HG02852 (cell line): ENCODE data around the gene OR2AE1.

ENCODE experiments used
- ATAC-seq: cut with Tn5 transposase; IDR thresholded peaks from one replicate; pipeline ENCODE4 v1.9.1; 2021; ENCODE audit warnings: mild to moderate bottlenecking, moderate library complexity; ENCODE audit not compliant: unreplicated experiment

The OR2AE1 gene

GRCh38 chr7:99860281-99861127 is 16.3 kb downstream of the OR2AE1 start:
- no peak for ATAC-seq

GRCh38 chr7:99855236-99855635 is 21.6 kb downstream of the OR2AE1 start:
- no peak for ATAC-seq

GRCh38 chr7:99848420-99849216 is 28.2 kb downstream of the OR2AE1 start:
- ATAC-seq: no peak

DNA sequence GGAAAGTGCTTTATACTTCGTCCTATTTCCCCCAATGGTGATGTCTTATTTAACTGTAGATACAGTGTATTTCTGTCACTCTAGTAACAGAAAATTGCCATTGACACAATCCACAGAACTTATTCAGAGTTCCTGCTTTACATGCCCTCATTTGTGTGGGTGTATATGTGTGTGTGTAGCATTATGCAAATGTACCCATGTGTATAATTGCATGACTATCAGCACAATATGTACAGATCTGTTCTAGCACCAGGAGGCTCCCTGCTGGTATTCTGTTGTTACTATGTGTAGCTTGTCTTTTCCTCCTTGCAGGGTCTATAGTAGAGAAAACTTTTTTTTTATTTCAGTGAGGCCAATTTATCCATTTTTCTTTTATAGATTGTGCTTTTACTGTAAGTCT is 32.5 kb downstream of the OR2AE1 start:
- no peak for ATAC-seq

DNA sequence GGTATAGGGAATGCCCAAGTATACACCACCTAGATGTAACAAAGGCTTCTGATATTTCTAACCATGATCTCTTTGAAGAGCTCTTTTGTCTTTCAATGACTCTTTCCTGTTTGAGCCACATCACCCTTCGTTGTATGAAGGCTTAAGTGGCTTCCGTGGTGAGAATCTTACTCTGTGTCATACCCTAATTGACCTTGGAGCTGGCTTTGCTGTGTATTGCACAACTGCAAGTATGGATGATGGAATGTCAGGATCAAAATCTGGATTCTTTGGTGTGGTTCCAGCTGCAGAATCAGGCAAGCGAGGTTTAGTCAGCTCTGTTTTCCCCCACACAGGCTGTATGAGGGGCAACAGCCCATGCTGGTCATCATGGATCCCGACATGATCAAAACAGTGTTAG is 33.0 kb downstream of the OR2AE1 start:
- no peak for ATAC-seq

DNA sequence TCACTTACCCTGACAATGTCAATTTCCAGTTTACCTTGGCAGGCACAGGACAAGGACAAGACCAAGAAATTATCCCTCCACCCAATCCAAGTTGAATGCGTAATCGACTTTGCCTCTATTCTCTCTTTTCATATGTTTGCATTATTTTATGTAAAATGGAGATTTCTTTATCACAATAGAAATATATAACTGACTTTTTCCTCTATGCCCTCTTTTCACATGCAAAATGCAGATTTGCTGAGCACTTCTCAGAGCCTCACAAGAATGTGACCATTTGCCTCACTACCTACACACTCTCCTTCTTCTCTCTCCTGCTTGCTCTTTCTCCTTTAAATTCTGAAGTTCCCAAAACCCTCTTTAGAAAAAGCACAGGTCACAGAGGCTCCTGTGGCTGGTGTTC is 33.9 kb downstream of the OR2AE1 start:
- ATAC-seq: no peak

GRCh38 chr7:99840136-99840869 is 36.5 kb downstream of the OR2AE1 start:
- no peak for ATAC-seq

- no peak for ATAC-seq
These were observed 37.4 kb downstream of the OR2AE1 start for GRCh38 chr7:99839287-99840021.

DNA sequence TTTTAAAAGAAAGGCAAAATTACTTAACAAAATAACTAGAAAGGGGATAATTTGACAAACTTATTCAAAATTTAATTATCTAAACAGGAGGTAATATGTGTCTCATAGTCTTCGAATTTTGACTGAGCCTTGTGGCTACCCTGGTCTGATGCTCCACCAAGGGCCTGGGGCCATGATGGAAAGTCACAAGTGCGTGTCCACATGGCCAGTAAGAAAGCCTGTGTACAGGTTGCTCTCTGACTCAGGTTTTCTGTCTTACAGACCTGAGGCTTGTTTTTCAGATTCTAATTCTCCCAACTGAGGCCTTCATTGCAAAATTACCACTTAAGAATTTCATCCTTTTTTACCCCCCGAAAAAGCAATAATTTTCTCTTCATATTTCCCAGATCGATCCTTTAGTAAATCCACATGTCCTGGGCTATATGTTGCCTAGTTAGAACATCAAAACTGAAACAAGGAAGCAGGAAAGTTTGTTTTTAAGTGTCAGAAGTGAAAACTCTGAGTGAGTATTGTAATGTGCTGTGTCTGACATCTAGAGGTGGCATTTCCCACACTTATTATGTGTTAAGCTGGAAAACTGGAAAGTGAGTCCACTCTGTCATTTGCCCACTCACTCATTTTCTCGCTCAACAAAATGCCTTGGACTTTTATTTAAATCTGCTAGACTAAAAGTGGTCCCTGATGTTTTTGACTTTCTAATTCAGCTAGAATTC is 39.0 kb downstream of the OR2AE1 start:
- no peak for ATAC-seq

DNA sequence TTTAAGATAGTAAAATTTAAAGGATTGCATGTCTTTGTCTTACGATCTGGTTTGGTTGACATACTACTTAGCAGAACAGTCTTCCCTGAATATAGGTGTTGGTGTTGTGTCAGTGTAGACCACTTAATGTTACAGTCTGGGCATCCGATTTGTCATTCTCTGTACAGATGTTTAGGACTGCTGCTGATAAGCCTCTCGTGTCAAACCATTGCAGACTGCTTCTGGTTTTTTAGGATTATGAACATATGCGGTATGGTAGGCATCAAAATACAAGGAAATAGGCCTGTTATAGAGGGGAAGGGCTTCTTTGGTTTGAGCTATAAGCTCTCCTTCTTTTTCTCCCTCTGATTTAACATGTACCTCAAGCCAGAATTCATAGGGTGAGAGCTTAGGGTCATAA is 41.6 kb downstream of the OR2AE1 start:
- ATAC-seq: no peak

- ATAC-seq: no peak
These were observed 42.5 kb downstream of the OR2AE1 start for GRCh38 chr7:99834382-99834781.

- ATAC-seq: no peak
These were observed 43.5 kb downstream of the OR2AE1 start for GRCh38 chr7:99833289-99833877.

DNA sequence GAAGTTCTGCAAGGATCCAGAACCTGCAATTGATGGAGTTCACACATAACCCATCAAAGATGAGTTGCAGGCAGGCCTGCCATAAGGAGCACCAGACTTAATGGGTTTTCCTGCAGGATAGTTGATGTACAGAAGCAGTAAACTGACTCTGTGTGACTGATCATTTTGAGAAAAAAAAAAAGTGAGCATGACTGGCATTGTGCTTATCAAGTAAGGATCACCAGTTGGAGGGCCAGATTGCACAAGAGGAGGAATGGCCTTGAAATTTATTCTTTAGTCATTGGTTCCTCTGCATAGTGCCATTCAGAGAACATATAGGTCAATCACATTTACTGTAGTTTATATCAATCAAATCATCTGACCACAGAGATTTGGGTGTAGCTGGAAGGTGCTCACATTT is 45.2 kb downstream of the OR2AE1 start:
- ATAC-seq: no peak

DNA sequence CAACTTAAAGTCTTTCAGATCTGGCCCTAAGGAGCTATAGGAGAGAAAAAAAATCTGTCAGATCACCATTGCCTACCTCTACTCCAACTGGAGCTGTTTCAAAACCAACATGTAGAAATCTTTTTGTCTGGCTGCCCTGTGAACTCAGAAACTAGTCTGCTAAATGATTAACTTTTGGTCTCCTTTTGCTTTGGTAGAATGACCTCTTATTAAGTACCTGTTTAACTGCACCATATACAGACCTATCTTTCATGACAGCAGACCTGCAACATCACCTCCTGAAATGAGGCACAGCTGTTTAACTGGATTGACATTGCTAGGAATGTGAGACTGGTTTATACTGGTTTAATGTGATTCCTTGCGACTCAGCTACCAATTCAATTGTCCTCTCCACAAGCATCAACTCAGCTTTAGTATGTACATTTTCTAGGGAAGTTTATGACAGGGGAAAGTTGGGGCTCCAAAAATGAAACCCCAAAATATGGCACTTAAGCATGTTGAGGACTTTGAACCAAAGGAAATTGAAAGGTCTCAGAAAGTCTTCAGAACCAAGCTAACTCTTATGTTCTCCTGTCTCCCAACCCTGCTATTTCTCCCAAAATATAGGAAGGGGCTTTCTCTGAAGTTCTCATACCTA is 47.2 kb downstream of the OR2AE1 start:
- no peak for ATAC-seq

DNA sequence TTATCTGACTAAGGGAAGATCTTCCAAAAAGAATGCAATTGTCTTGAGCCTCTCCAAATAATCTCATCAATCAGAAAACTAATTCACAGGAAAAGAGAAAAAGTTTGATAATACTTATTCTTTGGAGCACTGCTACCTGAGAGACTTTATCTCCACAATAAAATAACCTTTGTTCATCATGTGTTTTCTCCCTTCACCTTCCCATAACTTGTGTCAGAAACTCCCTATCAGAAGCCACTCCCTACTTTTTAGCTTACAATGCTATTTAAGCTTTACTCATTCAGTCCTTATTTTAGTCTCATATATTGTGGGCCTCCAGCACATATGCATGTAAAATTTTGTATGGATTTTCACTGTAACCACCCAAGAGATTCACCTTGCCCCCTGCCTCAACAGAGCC is 48.0 kb downstream of the OR2AE1 start:
- ATAC-seq: no peak

- no peak for ATAC-seq
These were observed 49.6 kb downstream of the OR2AE1 start for GRCh38 chr7:99827040-99827778.
